Measurements from ENCODE around the gene PPTC7. TPM values are rescaled to one million over a fixed set of nuclear protein-coding genes. Genes with fewer than 3 reads are reported as not detected.

The PPTC7 gene
- total and polyA plus RNA-seq, 10 of the 15 experiments (the other 5 are each of a cell fraction or from before 2014, with no cell fraction given) = 4.0 to 69.6 (median 12.3) TPM

DNA sequence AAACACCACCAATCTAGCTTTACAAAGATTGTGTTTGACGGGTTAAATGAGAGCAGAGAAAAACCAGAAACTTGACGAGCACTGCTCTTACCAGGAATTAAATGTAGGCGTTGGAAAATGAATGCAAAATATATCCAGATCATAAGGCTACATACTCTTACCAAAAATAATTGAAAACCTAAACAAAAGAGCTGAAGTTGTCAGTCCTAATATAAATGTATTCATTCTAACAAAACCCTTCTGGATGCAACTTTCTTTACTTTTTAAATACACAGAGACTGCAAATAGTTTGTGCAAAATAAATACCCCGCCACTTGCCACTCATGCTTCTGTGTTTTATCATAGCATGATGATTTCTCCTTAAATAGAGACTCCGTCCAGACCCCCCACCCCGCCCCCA, 48.3 kb downstream of the PPTC7 start:
- H3K9ac ChIP-seq (ENCODE audit: control insufficient read depth, insufficient read depth, low read length) = no peak overlapping the region
- no peak overlapping the region for H3K27ac ChIP-seq (ENCODE audit: control insufficient read depth, insufficient read depth)
- intact Hi-C loops (cut with micrococcal nuclease; ENCODE audit: unreplicated experiment) (loop anchor here (10.0 kb wide), 1 partner anchor 350 kb away; no protein-coding TSS in a partner anchor), in situ Hi-C loops (cut with MboI) (no loop called here)
- ChIA-PET CTCF (interaction anchor here (1.2 to 5.4 kb wide), 6 partner anchors 9 to 67 kb away, joined by 3 to 52 read pairs (median 5); no protein-coding TSS in a partner anchor), RAD21 (ENCODE audit: unreplicated experiment) (interaction anchor here (1.4 to 7.3 kb wide), 8 partner anchors 8 to 66 kb away, joined by 5 to 109 read pairs (median 25); no protein-coding TSS in a partner anchor), POLR2A (interaction anchor here (0.6 to 10.4 kb wide), 12 partner anchors 9 to 144 kb away, joined by 3 to 122 read pairs (median 6); no protein-coding TSS in a partner anchor), SMC1A (ENCODE audit: uncharacterized antibody, unreplicated experiment) (interaction anchor here (1.2 to 18.4 kb wide), 6 partner anchors 8 to 66 kb away, joined by 4 to 308 read pairs (median 89); no protein-coding TSS in a partner anchor)
- no peak overlapping the region for H3K4me3 ChIP-seq
- no peak for FAIRE-seq
- H2AFZ ChIP-seq (ENCODE audit: control insufficient read depth, low read depth, low read length) = no peak overlapping the region
- no peaks in the 10 kb centered on the region for H3K9me3 ChIP-seq (replicated peaks; ENCODE audit: control insufficient read depth, insufficient read depth, low read length)
- 96% methylated on average over 6 of the region's 6 CpGs for WGBS (ENCODE audit: insufficient coverage, insufficient replicate concordance, low lambda C conversion rate, missing lambda C conversion rate)
- peaks cover 7 to 32% of the 10 kb centered on the region in 2 experiments; a peak in 3 of 4 replicates for H3K36me3 ChIP-seq (ENCODE audit: control insufficient read depth in 2 of 2, insufficient read depth in 2 of 2, low read length in 1 of 2)
- H3K4me2 ChIP-seq (ENCODE audit: control insufficient read depth, insufficient read depth) = no peak overlapping the region
- no peak for ATAC-seq
- H3K4me1 ChIP-seq (ENCODE audit: control insufficient read depth, insufficient read depth, low read length) = peaks cover 68% of the 10 kb centered on the region
- DNase-seq (ENCODE audit: low read depth, low spot score) = no peak
- H4K20me1 ChIP-seq (ENCODE audit: control insufficient read depth, insufficient read depth) = no peaks in the 10 kb centered on the region
- BruUV-seq (replicated peaks) = TSS peak; percentile 11
- peaks cover 54% of the 10 kb centered on the region for H3K79me2 ChIP-seq (ENCODE audit: control insufficient read depth, insufficient read depth, low read length)
- H3K27me3 ChIP-seq (replicated peaks in 1 of 2; ENCODE audit: control insufficient read depth in 2 of 2, insufficient read depth in 2 of 2, low read length in 1 of 2) = no peaks in the 10 kb centered on the region
- TF ChIP-seq, protein P1, sequence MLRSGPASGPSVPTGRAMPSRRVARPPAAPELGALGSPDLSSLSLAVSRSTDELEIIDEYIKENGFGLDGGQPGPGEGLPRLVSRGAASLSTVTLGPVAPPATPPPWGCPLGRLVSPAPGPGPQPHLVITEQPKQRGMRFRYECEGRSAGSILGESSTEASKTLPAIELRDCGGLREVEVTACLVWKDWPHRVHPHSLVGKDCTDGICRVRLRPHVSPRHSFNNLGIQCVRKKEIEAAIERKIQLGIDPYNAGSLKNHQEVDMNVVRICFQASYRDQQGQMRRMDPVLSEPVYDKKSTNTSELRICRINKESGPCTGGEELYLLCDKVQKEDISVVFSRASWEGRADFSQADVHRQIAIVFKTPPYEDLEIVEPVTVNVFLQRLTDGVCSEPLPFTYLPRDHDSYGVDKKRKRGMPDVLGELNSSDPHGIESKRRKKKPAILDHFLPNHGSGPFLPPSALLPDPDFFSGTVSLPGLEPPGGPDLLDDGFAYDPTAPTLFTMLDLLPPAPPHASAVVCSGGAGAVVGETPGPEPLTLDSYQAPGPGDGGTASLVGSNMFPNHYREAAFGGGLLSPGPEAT (IDR thresholded peaks at IDR 0.05; ENCODE audit: low read depth) = no peak
- TF ChIP-seq, protein P2, sequence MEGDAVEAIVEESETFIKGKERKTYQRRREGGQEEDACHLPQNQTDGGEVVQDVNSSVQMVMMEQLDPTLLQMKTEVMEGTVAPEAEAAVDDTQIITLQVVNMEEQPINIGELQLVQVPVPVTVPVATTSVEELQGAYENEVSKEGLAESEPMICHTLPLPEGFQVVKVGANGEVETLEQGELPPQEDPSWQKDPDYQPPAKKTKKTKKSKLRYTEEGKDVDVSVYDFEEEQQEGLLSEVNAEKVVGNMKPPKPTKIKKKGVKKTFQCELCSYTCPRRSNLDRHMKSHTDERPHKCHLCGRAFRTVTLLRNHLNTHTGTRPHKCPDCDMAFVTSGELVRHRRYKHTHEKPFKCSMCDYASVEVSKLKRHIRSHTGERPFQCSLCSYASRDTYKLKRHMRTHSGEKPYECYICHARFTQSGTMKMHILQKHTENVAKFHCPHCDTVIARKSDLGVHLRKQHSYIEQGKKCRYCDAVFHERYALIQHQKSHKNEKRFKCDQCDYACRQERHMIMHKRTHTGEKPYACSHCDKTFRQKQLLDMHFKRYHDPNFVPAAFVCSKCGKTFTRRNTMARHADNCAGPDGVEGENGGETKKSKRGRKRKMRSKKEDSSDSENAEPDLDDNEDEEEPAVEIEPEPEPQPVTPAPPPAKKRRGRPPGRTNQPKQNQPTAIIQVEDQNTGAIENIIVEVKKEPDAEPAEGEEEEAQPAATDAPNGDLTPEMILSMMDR (IDR thresholded peaks at IDR 0.05 in 2 of 3, conservative IDR thresholded peaks at IDR 0.05 in 1 of 3; ENCODE audit: control insufficient read depth in 2 of 3, extremely low read depth in 1 of 3, insufficient read depth in 1 of 3, low read depth in 3 of 3, low read length in 3 of 3) = no peak
- TF ChIP-seq, protein P3, sequence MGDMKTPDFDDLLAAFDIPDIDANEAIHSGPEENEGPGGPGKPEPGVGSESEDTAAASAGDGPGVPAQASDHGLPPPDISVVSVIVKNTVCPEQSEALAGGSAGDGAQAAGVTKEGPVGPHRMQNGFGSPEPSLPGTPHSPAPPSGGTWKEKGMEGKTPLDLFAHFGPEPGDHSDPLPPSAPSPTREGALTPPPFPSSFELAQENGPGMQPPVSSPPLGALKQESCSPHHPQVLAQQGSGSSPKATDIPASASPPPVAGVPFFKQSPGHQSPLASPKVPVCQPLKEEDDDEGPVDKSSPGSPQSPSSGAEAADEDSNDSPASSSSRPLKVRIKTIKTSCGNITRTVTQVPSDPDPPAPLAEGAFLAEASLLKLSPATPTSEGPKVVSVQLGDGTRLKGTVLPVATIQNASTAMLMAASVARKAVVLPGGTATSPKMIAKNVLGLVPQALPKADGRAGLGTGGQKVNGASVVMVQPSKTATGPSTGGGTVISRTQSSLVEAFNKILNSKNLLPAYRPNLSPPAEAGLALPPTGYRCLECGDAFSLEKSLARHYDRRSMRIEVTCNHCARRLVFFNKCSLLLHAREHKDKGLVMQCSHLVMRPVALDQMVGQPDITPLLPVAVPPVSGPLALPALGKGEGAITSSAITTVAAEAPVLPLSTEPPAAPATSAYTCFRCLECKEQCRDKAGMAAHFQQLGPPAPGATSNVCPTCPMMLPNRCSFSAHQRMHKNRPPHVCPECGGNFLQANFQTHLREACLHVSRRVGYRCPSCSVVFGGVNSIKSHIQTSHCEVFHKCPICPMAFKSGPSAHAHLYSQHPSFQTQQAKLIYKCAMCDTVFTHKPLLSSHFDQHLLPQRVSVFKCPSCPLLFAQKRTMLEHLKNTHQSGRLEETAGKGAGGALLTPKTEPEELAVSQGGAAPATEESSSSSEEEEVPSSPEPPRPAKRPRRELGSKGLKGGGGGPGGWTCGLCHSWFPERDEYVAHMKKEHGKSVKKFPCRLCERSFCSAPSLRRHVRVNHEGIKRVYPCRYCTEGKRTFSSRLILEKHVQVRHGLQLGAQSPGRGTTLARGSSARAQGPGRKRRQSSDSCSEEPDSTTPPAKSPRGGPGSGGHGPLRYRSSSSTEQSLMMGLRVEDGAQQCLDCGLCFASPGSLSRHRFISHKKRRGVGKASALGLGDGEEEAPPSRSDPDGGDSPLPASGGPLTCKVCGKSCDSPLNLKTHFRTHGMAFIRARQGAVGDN (IDR thresholded peaks at IDR 0.05) = no peak
- TF ChIP-seq CEBPB (IDR thresholded peaks at IDR 0.05; ENCODE audit: borderline replicate concordance in 1 of 2, low read depth in 2 of 2, low read length in 2 of 2) = no peak
- TF ChIP-seq FOS (IDR thresholded peaks at IDR 0.05; ENCODE audit: borderline replicate concordance, extremely low read depth, insufficient read length) = no peak
- TF ChIP-seq YY1 (IDR thresholded peaks at IDR 0.05; ENCODE audit: low read depth, low read length) = no peak
- no peak for TF ChIP-seq SIN3A (IDR thresholded peaks at IDR 0.05; ENCODE audit: low read depth, low read length)
- TF ChIP-seq, protein P4, sequence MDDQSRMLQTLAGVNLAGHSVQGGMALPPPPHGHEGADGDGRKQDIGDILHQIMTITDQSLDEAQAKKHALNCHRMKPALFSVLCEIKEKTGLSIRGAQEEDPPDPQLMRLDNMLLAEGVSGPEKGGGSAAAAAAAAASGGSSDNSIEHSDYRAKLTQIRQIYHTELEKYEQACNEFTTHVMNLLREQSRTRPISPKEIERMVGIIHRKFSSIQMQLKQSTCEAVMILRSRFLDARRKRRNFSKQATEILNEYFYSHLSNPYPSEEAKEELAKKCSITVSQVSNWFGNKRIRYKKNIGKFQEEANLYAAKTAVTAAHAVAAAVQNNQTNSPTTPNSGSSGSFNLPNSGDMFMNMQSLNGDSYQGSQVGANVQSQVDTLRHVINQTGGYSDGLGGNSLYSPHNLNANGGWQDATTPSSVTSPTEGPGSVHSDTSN (IDR thresholded peaks at IDR 0.05; ENCODE audit: insufficient replicate concordance, low read depth, low read length) = no peak
- no peak for TF ChIP-seq TCF7 (IDR thresholded peaks at IDR 0.05; ENCODE audit: borderline replicate concordance)
- no peak for TF ChIP-seq CHD1 (IDR thresholded peaks at IDR 0.05; ENCODE audit: low read depth, low read length)
- no peak for TF ChIP-seq ZBED1 (IDR thresholded peaks at IDR 0.05; ENCODE audit: borderline replicate concordance)

Measured in GM12878 (cell line).